ENCODE results near the gene DVL2. TPM values are rescaled to one million over a fixed set of nuclear protein-coding genes. Genes with fewer than 3 reads are reported as not detected.
A peak's percentile ranks its signal among the peaks of the same experiment; 100 is the strongest.

Gene DVL2
- total and polyA plus RNA-seq, 2 experiments from 2014 or later = 19.5 to 41.2 TPM

DNA sequence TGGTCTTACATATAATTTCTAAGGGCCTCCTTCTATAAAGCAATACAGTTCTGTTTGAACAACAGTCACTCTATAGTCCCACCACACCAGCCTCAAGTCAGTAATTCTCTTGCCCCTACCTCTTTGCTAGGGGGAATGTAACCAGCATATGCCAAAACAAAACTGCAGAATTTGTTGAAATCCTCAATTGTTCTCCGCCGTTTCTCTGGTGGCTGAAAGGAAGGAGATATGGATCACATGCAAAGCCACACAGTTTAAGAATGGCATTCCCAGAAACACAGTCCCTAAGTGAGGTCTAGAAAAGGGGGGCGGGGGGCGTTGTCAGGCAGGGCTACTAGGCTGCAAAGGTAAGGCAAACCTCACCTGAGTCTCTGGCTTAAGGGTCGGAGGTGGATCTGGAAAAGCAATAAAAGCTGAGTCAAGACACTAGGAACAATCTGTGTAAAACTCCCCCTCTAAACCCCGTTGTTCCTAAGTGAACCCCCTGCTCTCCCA is 3.0 kb upstream of the DVL2 start:
- peaks cover 33% of the 10 kb centered on the region for H3K4me1 ChIP-seq (ENCODE audit: insufficient read depth)
- peak overlapping the region; percentile 99 for H3K4me3 ChIP-seq
- TF ChIP-seq EZH2 (IDR thresholded peaks at IDR 0.05; ENCODE audit: insufficient read depth, poor library complexity, severe bottlenecking) (no peak), EZH2phosphoT487 (IDR thresholded peaks at IDR 0.05; ENCODE audit: insufficient read depth, low read depth) (no peak)
- H3K9ac ChIP-seq = peak overlapping the region; percentile 96
- in situ Hi-C loops (cut with MboI) = no loop called here
- H3K9me3 ChIP-seq (ENCODE audit: low read depth) = no peaks in the 10 kb centered on the region
- no peak overlapping the region for H2AFZ ChIP-seq
- no peaks in the 10 kb centered on the region for H3K27me3 ChIP-seq (replicated peaks; ENCODE audit: insufficient read depth)
- no peak for DNase-seq
- WGBS, 2 experiments (ENCODE audit: low coverage in 1 of 2, low lambda C conversion rate in 2 of 2, missing lambda C conversion rate in 2 of 2) = 35 to 41% methylated on average over 6 of the region's 6 CpGs
- peaks cover 14% of the 10 kb centered on the region; the same call in 1 of the 2 replicates for H3K36me3 ChIP-seq (ENCODE audit: low read depth)
- peaks cover 55% of the 10 kb centered on the region for H3F3A ChIP-seq (ENCODE audit: insufficient read depth)
- peaks cover 82% of the 10 kb centered on the region for H3K79me2 ChIP-seq (ENCODE audit: insufficient read depth)
- peak overlapping the region; percentile 44 for H3K4me2 ChIP-seq (ENCODE audit: unreplicated experiment)
- H3K27ac ChIP-seq = peak overlapping the region; percentile 77
- no peaks in the 10 kb centered on the region for H3K9me2 ChIP-seq (ENCODE audit: insufficient read depth)
- no peaks in the 10 kb centered on the region for H4K20me1 ChIP-seq (ENCODE audit: insufficient read depth)

- Histone ChIP-seq H3K27ac (peak overlapping the region; percentile 77; the same call in 1 of the 2 replicates), H3K9me3 (ENCODE audit: low read depth) (no peaks in the 10 kb centered on the region), H3K4me2 (ENCODE audit: unreplicated experiment) (peak overlapping the region; percentile 44), H4K20me1 (ENCODE audit: insufficient read depth) (no peaks in the 10 kb centered on the region; the same call in 1 of the 2 replicates), H3K9ac (peak overlapping the region; percentile 96), H3F3A (ENCODE audit: insufficient read depth) (peaks cover 56% of the 10 kb centered on the region), H3K79me2 (ENCODE audit: insufficient read depth) (peaks cover 85% of the 10 kb centered on the region), H3K9me2 (ENCODE audit: insufficient read depth) (no peaks in the 10 kb centered on the region), H3K27me3 (replicated peaks; ENCODE audit: insufficient read depth) (no peaks in the 10 kb centered on the region), H2AFZ (no peak overlapping the region), H3K36me3 (ENCODE audit: low read depth) (peaks cover 14% of the 10 kb centered on the region; the same call in 1 of the 2 replicates), H3K4me3 (peak overlapping the region; percentile 99), H3K4me1 (ENCODE audit: insufficient read depth) (peaks cover 38% of the 10 kb centered on the region)
- TF ChIP-seq EZH2phosphoT487 (IDR thresholded peaks at IDR 0.05; ENCODE audit: insufficient read depth, low read depth) = no peak
- TF ChIP-seq EZH2 (IDR thresholded peaks at IDR 0.05; ENCODE audit: insufficient read depth, poor library complexity, severe bottlenecking) = no peak
- 75 to 77% methylated on average over 6 of the region's 6 CpGs for WGBS, 2 experiments (ENCODE audit: low coverage in 1 of 2, low lambda C conversion rate in 2 of 2, missing lambda C conversion rate in 2 of 2)
- no peak for DNase-seq
- in situ Hi-C loops (cut with MboI) = no loop called here
These were observed 2.5 kb upstream of the DVL2 start for GRCh38 chr17:7236808-7237207.

- H3K27me3 ChIP-seq (replicated peaks; ENCODE audit: insufficient read depth) = no peaks in the 10 kb centered on the region
- no peak for TF ChIP-seq EZH2 (IDR thresholded peaks at IDR 0.05; ENCODE audit: insufficient read depth, poor library complexity, severe bottlenecking)
- H3K4me3 ChIP-seq = no peak overlapping the region
These were observed 1.7 kb upstream of the DVL2 start for GRCh38 chr17:7235693-7236665.

DNA sequence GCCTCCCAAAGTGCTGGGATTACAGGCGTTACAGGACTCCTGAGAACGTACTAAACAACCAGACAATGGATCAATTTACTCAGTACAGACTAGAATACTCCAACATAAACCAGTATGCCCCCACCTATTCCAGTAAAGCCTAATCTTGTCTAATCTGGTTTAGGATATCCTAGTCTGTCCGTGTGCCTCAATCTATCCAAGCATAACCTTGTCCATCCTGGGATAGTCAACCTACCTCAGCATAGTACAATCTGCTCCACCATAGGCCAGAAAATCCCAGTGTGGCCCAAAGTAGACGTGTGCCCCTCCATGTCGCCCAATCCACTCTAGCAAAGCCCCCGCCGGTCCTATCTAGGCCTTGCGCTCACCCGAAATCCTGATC is 625 bp downstream of the DVL2 start:
- peak; percentile 75 for DNase-seq
- H3K9me2 ChIP-seq (ENCODE audit: insufficient read depth) = no peaks in the 10 kb centered on the region
- peak overlapping the region; percentile 91 for H3K9ac ChIP-seq
- H3K27me3 ChIP-seq (replicated peaks; ENCODE audit: insufficient read depth) = no peaks in the 10 kb centered on the region
- TF ChIP-seq EZH2phosphoT487 (IDR thresholded peaks at IDR 0.05; ENCODE audit: insufficient read depth, low read depth) (no peak), EZH2 (IDR thresholded peaks at IDR 0.05; ENCODE audit: insufficient read depth, poor library complexity, severe bottlenecking) (no peak)
- H3F3A ChIP-seq (ENCODE audit: insufficient read depth) = peaks cover 36% of the 10 kb centered on the region
- H3K27ac ChIP-seq = peak overlapping the region; percentile 77
- H3K4me2 ChIP-seq (ENCODE audit: unreplicated experiment) = peak overlapping the region; percentile 95
- WGBS, 2 experiments (ENCODE audit: low coverage in 1 of 2, low lambda C conversion rate in 2 of 2, missing lambda C conversion rate in 2 of 2) = 1% methylated on average over 9 of the region's 9 CpGs
- H3K36me3 ChIP-seq (ENCODE audit: low read depth) = no peaks in the 10 kb centered on the region; the same call in 1 of the 2 replicates
- no peaks in the 10 kb centered on the region; the same call in 1 of the 2 replicates for H4K20me1 ChIP-seq (ENCODE audit: insufficient read depth)
- H3K4me1 ChIP-seq (ENCODE audit: insufficient read depth) = peaks cover 22% of the 10 kb centered on the region
- H3K9me3 ChIP-seq (ENCODE audit: low read depth) = no peaks in the 10 kb centered on the region
- H2AFZ ChIP-seq = peak overlapping the region; percentile 76
- peak overlapping the region; percentile 89 for H3K4me3 ChIP-seq
- H3K79me2 ChIP-seq (ENCODE audit: insufficient read depth) = peaks cover 89% of the 10 kb centered on the region
- in situ Hi-C loops (cut with MboI) = no loop called here

More at GRCh38 chr17:7235693-7236665, 1.7 kb upstream of the DVL2 start:
- Histone ChIP-seq H3F3A (ENCODE audit: insufficient read depth) (peaks cover 48% of the 10 kb centered on the region), H4K20me1 (ENCODE audit: insufficient read depth) (no peaks in the 10 kb centered on the region; the same call in 1 of the 2 replicates), H3K9me3 (ENCODE audit: low read depth) (no peaks in the 10 kb centered on the region), H3K79me2 (ENCODE audit: insufficient read depth) (peaks cover 85% of the 10 kb centered on the region), H3K27ac (peak overlapping the region; percentile 77), H3K9ac (peak overlapping the region; percentile 96; the same call in 1 of the 2 replicates), H3K36me3 (ENCODE audit: low read depth) (peaks cover 12% of the 10 kb centered on the region; the same call in 1 of the 2 replicates), H3K4me1 (ENCODE audit: insufficient read depth) (peaks cover 33% of the 10 kb centered on the region), H3K4me2 (ENCODE audit: unreplicated experiment) (peak overlapping the region; percentile 95), H2AFZ (no peak overlapping the region), H3K9me2 (ENCODE audit: insufficient read depth) (no peaks in the 10 kb centered on the region)
- in situ Hi-C loops (cut with MboI) = no loop called here
- DNase-seq = peak; percentile 47
- WGBS, 2 experiments (ENCODE audit: low coverage in 1 of 2, low lambda C conversion rate in 2 of 2, missing lambda C conversion rate in 2 of 2) = 83 to 87% methylated on average over 22 of the region's 22 CpGs

All from GM23248 (cell line).